ENCODE data around the gene DSCAM.

- no peak for TF ChIP-seq POLR2AphosphoS5 (IDR thresholded peaks at IDR 0.05; ENCODE audit: insufficient read depth in 1 of 2, low read depth in 1 of 2)
- no peak for TF ChIP-seq CTCF (IDR thresholded peaks at IDR 0.05)
- no peak for TF ChIP-seq POLR2A (IDR thresholded peaks at IDR 0.05)
Observed at GRCh38 chr21:40633048-40633447, 213.9 kb downstream of the DSCAM start.

Measured in vagina (tissue), 2 donors.